ENCODE data around the gene BTLA. TPM values are rescaled to one million over a fixed set of nuclear protein-coding genes. Genes with fewer than 3 reads are reported as not detected.

Gene BTLA
- total RNA-seq, 1 experiment from 2014 or later, result not detected

DNA sequence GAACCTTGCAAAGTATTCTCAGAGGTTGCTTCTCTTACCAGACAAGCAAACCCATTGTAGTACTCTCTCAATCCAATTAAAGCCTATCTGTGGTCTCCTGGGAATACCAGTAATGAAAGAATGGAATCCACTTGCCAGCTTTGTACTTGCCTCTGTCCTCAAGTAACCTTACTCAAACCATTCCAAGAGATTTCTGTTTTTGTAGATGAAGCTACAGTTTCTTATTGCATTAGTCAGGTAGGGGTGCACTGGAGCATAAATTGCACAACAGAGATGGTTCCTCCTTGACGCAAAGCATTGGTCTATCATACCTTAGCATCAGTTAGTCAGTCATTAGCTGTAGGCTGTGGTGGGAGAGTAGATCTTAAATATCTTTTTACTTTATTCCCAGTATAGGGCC is 52.9 kb downstream of the BTLA start:
- DNase-seq, result no peak
- no TSS peak for BruUV-seq (replicated peaks)
- Histone ChIP-seq H3K9ac (ENCODE audit: low read length) (no peak overlapping the region), H3K9me3 (ENCODE audit: low read length) (no peaks in the 10 kb centered on the region), H2AFZ (ENCODE audit: low read length) (no peak overlapping the region), H3K4me3 (ENCODE audit: low read length) (no peak overlapping the region), H3K36me3 (ENCODE audit: low read depth, low read length) (no peaks in the 10 kb centered on the region), H3K4me2 (ENCODE audit: low read length) (no peak overlapping the region), H3K4me1 (ENCODE audit: insufficient read depth, low read length) (no peaks in the 10 kb centered on the region), H3F3A (ENCODE audit: low read length, unreplicated experiment) (no peaks in the 10 kb centered on the region), H3K27me3 (ENCODE audit: low read length) (peaks cover 74% of the 10 kb centered on the region), H3K27ac (ENCODE audit: low read length) (no peak overlapping the region), H3K79me2 (ENCODE audit: low read length) (no peaks in the 10 kb centered on the region), H4K20me1 (ENCODE audit: low read length) (no peaks in the 10 kb centered on the region), H3K9me2 (replicated peaks; ENCODE audit: low read length) (no peaks in the 10 kb centered on the region)
- intact Hi-C loops (cut with micrococcal nuclease), result no loop called here
- ATAC-seq, result no peak
- CTCF ChIA-PET, result no interaction called here
- TF ChIP-seq EZH2phosphoT487 (IDR thresholded peaks at IDR 0.05; ENCODE audit: borderline replicate concordance, low read length) (no peak), EZH2 (IDR thresholded peaks at IDR 0.05; ENCODE audit: low read length, unreplicated experiment) (no peak)
- TF ChIP-seq, protein P1, sequence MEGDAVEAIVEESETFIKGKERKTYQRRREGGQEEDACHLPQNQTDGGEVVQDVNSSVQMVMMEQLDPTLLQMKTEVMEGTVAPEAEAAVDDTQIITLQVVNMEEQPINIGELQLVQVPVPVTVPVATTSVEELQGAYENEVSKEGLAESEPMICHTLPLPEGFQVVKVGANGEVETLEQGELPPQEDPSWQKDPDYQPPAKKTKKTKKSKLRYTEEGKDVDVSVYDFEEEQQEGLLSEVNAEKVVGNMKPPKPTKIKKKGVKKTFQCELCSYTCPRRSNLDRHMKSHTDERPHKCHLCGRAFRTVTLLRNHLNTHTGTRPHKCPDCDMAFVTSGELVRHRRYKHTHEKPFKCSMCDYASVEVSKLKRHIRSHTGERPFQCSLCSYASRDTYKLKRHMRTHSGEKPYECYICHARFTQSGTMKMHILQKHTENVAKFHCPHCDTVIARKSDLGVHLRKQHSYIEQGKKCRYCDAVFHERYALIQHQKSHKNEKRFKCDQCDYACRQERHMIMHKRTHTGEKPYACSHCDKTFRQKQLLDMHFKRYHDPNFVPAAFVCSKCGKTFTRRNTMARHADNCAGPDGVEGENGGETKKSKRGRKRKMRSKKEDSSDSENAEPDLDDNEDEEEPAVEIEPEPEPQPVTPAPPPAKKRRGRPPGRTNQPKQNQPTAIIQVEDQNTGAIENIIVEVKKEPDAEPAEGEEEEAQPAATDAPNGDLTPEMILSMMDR (conservative IDR thresholded peaks at IDR 0.05; ENCODE audit: low read depth, low read length), result no peak
- POLR2A ChIA-PET (ENCODE audit: unreplicated experiment), result no interaction called here

DNA sequence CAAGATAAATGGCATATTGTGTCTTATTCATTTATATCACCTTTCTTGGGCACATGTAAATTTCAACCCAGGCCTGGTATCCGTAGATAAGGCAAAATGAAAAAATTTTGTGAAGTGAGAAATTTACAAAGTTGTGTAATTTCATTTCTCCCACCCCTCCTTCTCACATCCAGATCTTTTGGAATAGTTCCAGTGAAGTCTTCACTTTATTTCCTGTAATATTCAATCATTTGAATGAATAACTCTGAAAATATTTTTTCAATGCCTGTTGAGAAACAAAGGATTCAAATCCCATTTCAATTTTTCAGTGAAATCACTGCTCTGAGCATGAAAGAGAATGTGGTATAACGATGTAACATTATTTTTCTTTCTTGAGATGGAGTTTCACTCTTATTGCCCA is 53.4 kb downstream of the BTLA start:
- TF ChIP-seq, protein P1 (conservative IDR thresholded peaks at IDR 0.05; ENCODE audit: low read depth, low read length), result no peak
- TF ChIP-seq EZH2 (IDR thresholded peaks at IDR 0.05; ENCODE audit: low read length, unreplicated experiment), result no peak
- TF ChIP-seq EZH2phosphoT487 (IDR thresholded peaks at IDR 0.05; ENCODE audit: borderline replicate concordance, low read length), result no peak
- Histone ChIP-seq H4K20me1 (ENCODE audit: low read length) (no peaks in the 10 kb centered on the region), H3K4me1 (ENCODE audit: insufficient read depth, low read length) (no peaks in the 10 kb centered on the region), H3K9ac (ENCODE audit: low read length) (no peak overlapping the region), H3K27me3 (ENCODE audit: low read length) (peaks cover 75% of the 10 kb centered on the region), H2AFZ (ENCODE audit: low read length) (no peak overlapping the region), H3K36me3 (ENCODE audit: low read depth, low read length) (no peaks in the 10 kb centered on the region), H3K9me3 (ENCODE audit: low read length) (no peaks in the 10 kb centered on the region), H3K4me2 (ENCODE audit: low read length) (no peak overlapping the region), H3K4me3 (ENCODE audit: low read length) (no peak overlapping the region), H3K79me2 (ENCODE audit: low read length) (no peaks in the 10 kb centered on the region), H3K9me2 (replicated peaks; ENCODE audit: low read length) (no peaks in the 10 kb centered on the region), H3F3A (ENCODE audit: low read length, unreplicated experiment) (no peaks in the 10 kb centered on the region), H3K27ac (ENCODE audit: low read length) (no peak overlapping the region)
- ATAC-seq (no peak), DNase-seq (no peak)
- no TSS peak for BruUV-seq (replicated peaks)
- POLR2A ChIA-PET (ENCODE audit: unreplicated experiment), result no interaction called here
- intact Hi-C loops (cut with micrococcal nuclease), result no loop called here
- CTCF ChIA-PET, result no interaction called here

GRCh38 chr3:112437146-112438022 is 61.9 kb downstream of the BTLA start:
- Histone ChIP-seq H4K20me1 (ENCODE audit: low read length) (no peaks in the 10 kb centered on the region), H3K9me3 (ENCODE audit: low read length) (no peaks in the 10 kb centered on the region), H3K79me2 (ENCODE audit: low read length) (no peaks in the 10 kb centered on the region), H3K27me3 (ENCODE audit: low read length) (peaks cover 46% of the 10 kb centered on the region), H3K9me2 (replicated peaks; ENCODE audit: low read length) (no peaks in the 10 kb centered on the region), H3K4me2 (ENCODE audit: low read length) (no peak overlapping the region), H3K9ac (ENCODE audit: low read length) (no peak overlapping the region), H3K27ac (ENCODE audit: low read length) (no peak overlapping the region), H3K4me1 (ENCODE audit: insufficient read depth, low read length) (no peaks in the 10 kb centered on the region), H3K4me3 (ENCODE audit: low read length) (no peak overlapping the region), H3K36me3 (ENCODE audit: low read depth, low read length) (no peaks in the 10 kb centered on the region), H3F3A (ENCODE audit: low read length, unreplicated experiment) (no peaks in the 10 kb centered on the region), H2AFZ (ENCODE audit: low read length) (no peak overlapping the region)
- peak; percentile 75 for DNase-seq
- intact Hi-C loops (cut with micrococcal nuclease), result loop anchor here (1.0 kb wide), 3 partner anchors 110 to 300 kb away; no protein-coding TSS in a partner anchor
- ATAC-seq, result peak; percentile 98
- ChIA-PET CTCF (interaction anchor here (0.6 to 1.8 kb wide), 4 partner anchors 106 to 326 kb away, joined by 3 to 5 read pairs (median 4); partner anchors contain the start of gene SLC9C1), POLR2A (ENCODE audit: unreplicated experiment) (no interaction called here)
- TF ChIP-seq EZH2phosphoT487 (IDR thresholded peaks at IDR 0.05; ENCODE audit: borderline replicate concordance, low read length) (no peak), EZH2 (IDR thresholded peaks at IDR 0.05; ENCODE audit: low read length, unreplicated experiment) (no peak)
- TF ChIP-seq, protein P1 (conservative IDR thresholded peaks at IDR 0.05; ENCODE audit: low read depth, low read length), result peak; percentile 68
- no TSS peak for BruUV-seq (replicated peaks)

Measured in PC-3 (cell line).